ENCODE measurements around the gene ADARB2.
A peak's percentile ranks its signal among the peaks of the same experiment; 100 is the strongest.

Gene ADARB2

GRCh38 chr10:1156616-1156886, 580.8 kb downstream of the ADARB2 start:
- DNase-seq: no peak

- no peak for DNase-seq
Observed at GRCh38 chr10:1155791-1156615, 581.3 kb downstream of the ADARB2 start.

- no peak for DNase-seq
Observed at GRCh38 chr10:1154531-1155295, 582.6 kb downstream of the ADARB2 start.

- DNase-seq: no peak
Observed at GRCh38 chr10:1153805-1154351, 583.4 kb downstream of the ADARB2 start.

- DNase-seq: no peak
Observed at GRCh38 chr10:1153251-1153763, 584.0 kb downstream of the ADARB2 start.

GRCh38 chr10:1152386-1153250, 584.7 kb downstream of the ADARB2 start:
- DNase-seq: no peak

- no peak for DNase-seq
Observed at GRCh38 chr10:1151076-1152033, 586.0 kb downstream of the ADARB2 start.

- no peak for DNase-seq
Observed at GRCh38 chr10:1150638-1150955, 586.7 kb downstream of the ADARB2 start.

- peak; percentile 23 for DNase-seq
Observed at GRCh38 chr10:1149793-1150637, 587.3 kb downstream of the ADARB2 start.

GRCh38 chr10:1148855-1149605, 588.3 kb downstream of the ADARB2 start:
- DNase-seq: no peak

- no peak for DNase-seq
Observed at GRCh38 chr10:1147810-1148209, 589.5 kb downstream of the ADARB2 start.

GRCh38 chr10:1142596-1142995, 594.7 kb downstream of the ADARB2 start:
- no peak for DNase-seq

- no peak for DNase-seq
Observed at GRCh38 chr10:1141701-1142100, 595.6 kb downstream of the ADARB2 start.

GRCh38 chr10:1141261-1141660, 596.1 kb downstream of the ADARB2 start:
- no peak for DNase-seq

GRCh38 chr10:1138529-1138928, 598.8 kb downstream of the ADARB2 start:
- no peak for DNase-seq

GRCh38 chr10:1137499-1138163, 599.7 kb downstream of the ADARB2 start:
- no peak for DNase-seq

GRCh38 chr10:1136268-1136667, 601.1 kb downstream of the ADARB2 start:
- DNase-seq: no peak

GRCh38 chr10:1134156-1134555, 603.2 kb downstream of the ADARB2 start:
- DNase-seq: no peak

- DNase-seq: no peak
Observed at GRCh38 chr10:1133495-1134045, 603.8 kb downstream of the ADARB2 start.
